ENCODE results near the gene ALDOB. TPM values are rescaled to one million over a fixed set of nuclear protein-coding genes. Genes with fewer than 3 reads are reported as not detected.

Gene ALDOB
- total and polyA plus RNA-seq, 2 of the 13 experiments (the other 11 are each of a cell fraction or from before 2014, with no cell fraction given), result 0.29 to 0.97 TPM

- TF ChIP-seq, protein P1, sequence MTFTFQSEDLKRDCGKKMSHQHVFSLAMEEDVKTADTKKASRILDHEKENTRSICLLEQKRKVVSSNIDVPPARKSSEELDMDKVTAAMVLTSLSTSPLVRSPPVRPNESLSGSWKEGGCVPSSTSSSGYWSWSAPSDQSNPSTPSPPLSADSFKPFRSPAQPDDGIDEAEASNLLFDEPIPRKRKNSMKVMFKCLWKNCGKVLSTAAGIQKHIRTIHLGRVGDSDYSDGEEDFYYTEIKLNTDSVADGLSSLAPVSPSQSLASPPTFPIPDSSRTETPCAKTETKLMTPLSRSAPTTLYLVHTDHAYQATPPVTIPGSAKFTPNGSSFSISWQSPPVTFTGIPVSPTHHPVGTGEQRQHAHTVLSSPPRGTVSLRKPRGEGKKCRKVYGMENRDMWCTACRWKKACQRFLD (CRISPR knock-in tag; IDR thresholded peaks at IDR 0.05; ENCODE audit: borderline replicate concordance), result no peak
- TF ChIP-seq ZNF615 (CRISPR knock-in tag; IDR thresholded peaks at IDR 0.05; ENCODE audit: borderline replicate concordance), result no peak
- TF ChIP-seq ZNF549 (CRISPR knock-in tag; IDR thresholded peaks at IDR 0.05), result no peak
- no peak for TF ChIP-seq ZNF281 (CRISPR knock-in tag; IDR thresholded peaks at IDR 0.05; ENCODE audit: borderline replicate concordance)
- no peak for TF ChIP-seq HOXA7 (CRISPR knock-in tag; IDR thresholded peaks at IDR 0.05)
- no peak for TF ChIP-seq REXO4 (CRISPR knock-in tag; IDR thresholded peaks at IDR 0.05; ENCODE audit: borderline replicate concordance)
- TF ChIP-seq KLF6 (CRISPR knock-in tag; IDR thresholded peaks at IDR 0.05), result peak; percentile 46; the same call in 1 of the 2 replicates
- TF ChIP-seq, protein P2, sequence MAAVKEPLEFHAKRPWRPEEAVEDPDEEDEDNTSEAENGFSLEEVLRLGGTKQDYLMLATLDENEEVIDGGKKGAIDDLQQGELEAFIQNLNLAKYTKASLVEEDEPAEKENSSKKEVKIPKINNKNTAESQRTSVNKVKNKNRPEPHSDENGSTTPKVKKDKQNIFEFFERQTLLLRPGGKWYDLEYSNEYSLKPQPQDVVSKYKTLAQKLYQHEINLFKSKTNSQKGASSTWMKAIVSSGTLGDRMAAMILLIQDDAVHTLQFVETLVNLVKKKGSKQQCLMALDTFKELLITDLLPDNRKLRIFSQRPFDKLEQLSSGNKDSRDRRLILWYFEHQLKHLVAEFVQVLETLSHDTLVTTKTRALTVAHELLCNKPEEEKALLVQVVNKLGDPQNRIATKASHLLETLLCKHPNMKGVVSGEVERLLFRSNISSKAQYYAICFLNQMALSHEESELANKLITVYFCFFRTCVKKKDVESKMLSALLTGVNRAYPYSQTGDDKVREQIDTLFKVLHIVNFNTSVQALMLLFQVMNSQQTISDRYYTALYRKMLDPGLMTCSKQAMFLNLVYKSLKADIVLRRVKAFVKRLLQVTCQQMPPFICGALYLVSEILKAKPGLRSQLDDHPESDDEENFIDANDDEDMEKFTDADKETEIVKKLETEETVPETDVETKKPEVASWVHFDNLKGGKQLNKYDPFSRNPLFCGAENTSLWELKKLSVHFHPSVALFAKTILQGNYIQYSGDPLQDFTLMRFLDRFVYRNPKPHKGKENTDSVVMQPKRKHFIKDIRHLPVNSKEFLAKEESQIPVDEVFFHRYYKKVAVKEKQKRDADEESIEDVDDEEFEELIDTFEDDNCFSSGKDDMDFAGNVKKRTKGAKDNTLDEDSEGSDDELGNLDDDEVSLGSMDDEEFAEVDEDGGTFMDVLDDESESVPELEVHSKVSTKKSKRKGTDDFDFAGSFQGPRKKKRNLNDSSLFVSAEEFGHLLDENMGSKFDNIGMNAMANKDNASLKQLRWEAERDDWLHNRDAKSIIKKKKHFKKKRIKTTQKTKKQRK (IDR thresholded peaks at IDR 0.05; ENCODE audit: low read length), result no peak
- no peak for TF ChIP-seq ZNF607 (CRISPR knock-in tag; IDR thresholded peaks at IDR 0.05; ENCODE audit: borderline replicate concordance)
- no peak for TF ChIP-seq ZNF446 (CRISPR knock-in tag; IDR thresholded peaks at IDR 0.05)
- no peak for TF ChIP-seq MZF1 (CRISPR knock-in tag; IDR thresholded peaks at IDR 0.05; ENCODE audit: borderline replicate concordance)
- TF ChIP-seq, protein P3, sequence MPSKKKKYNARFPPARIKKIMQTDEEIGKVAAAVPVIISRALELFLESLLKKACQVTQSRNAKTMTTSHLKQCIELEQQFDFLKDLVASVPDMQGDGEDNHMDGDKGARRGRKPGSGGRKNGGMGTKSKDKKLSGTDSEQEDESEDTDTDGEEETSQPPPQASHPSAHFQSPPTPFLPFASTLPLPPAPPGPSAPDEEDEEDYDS (CRISPR knock-in tag; IDR thresholded peaks at IDR 0.05), result peak; percentile 81
- no peak for TF ChIP-seq FLYWCH1 (CRISPR knock-in tag; IDR thresholded peaks at IDR 0.05)
- peak; percentile 80 to 82 for TF ChIP-seq MAFK (conservative IDR thresholded peaks at IDR 0.05 in 1 of 2, IDR thresholded peaks at IDR 0.05 in 1 of 2; ENCODE audit: low read length in 2 of 2)
- TF ChIP-seq, protein P4, sequence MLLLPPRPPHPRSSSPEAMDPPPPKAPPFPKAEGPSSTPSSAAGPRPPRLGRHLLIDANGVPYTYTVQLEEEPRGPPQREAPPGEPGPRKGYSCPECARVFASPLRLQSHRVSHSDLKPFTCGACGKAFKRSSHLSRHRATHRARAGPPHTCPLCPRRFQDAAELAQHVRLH (CRISPR knock-in tag; IDR thresholded peaks at IDR 0.05; ENCODE audit: borderline replicate concordance, low read depth), result no peak
- no peak for TF ChIP-seq ARNT2 (CRISPR knock-in tag; IDR thresholded peaks at IDR 0.05; ENCODE audit: low read depth)
- no peak for TF ChIP-seq RAD21 (CRISPR knock-in tag; IDR thresholded peaks at IDR 0.05)
- TF ChIP-seq BRCA1 (CRISPR knock-in tag; IDR thresholded peaks at IDR 0.05), result no peak
- TF ChIP-seq THAP11 (CRISPR knock-in tag; IDR thresholded peaks at IDR 0.05), result peak; percentile 78
- peak; percentile 53 for TF ChIP-seq PHF5A (CRISPR knock-in tag; IDR thresholded peaks at IDR 0.05; ENCODE audit: low read depth, unreplicated experiment)
- no peak for TF ChIP-seq ZNF891 (CRISPR knock-in tag; IDR thresholded peaks at IDR 0.05)
- no peak; the same call in 1 of the 2 replicates for TF ChIP-seq MBD4 (IDR thresholded peaks at IDR 0.05; ENCODE audit: borderline replicate concordance, low read length)
These were observed 2.3 kb downstream of the ALDOB start (continued) for GRCh38 chr9:101433229-101433628.
